HG03097 (cell line): Measurements from ENCODE around the gene FAM120A.

Experiments used
- ATAC-seq: cut with Tn5 transposase; IDR thresholded peaks from one replicate; pipeline ENCODE4 v1.9.1; 2021; ENCODE audit not compliant: unreplicated experiment, low FRiP score

FAM120A gene

GRCh38 chr9:93606187-93606586 lies 154.7 kb downstream of the FAM120A start:
- ATAC-seq: no peak

- ATAC-seq: no peak
Measured at GRCh38 chr9:93610206-93610605, 158.7 kb downstream of the FAM120A start.

GRCh38 chr9:93612052-93612795 lies 160.7 kb downstream of the FAM120A start:
- ATAC-seq: no peak

DNA sequence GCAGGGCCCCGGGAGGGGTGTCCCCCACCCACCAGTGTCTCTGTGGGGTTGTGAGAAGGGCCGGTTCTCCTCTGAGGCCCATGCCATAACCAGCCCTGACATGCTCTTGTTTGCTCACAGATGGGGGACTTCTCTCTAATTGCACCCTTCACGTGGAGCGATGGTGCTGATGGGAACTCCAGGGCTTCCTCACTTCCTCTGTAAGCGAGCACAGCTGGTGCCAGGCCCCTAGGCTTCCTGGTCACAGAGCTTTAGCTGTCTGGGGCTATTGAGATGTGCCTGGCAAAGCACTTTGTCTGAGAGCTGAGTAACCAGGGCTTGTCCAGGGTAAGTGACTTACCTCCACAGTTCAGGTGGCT lies 161.3 kb downstream of the FAM120A start:
- ATAC-seq: no peak

DNA sequence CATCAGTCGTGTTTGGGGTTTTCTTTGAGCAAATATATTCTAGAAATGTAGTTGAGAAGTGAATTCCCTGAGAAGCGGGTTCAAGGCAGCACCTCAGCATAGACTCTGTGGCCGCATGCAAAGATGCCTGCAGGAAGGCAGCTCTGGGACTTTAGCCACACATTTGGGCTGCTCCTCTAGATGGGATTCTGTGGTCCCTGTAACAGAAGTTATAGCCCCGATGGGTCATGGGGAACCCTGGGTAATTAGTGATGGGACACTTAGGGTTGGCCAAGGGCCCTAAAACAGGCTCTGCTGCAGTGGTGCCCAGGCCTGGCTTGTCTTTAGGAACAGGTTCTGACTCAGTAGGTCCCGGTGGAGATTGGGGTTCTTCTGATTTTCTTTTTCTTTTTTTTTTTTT lies 161.7 kb downstream of the FAM120A start:
- no peak for ATAC-seq

- no peak for ATAC-seq
Measured at GRCh38 chr9:93613791-93614190, 162.3 kb downstream of the FAM120A start.

GRCh38 chr9:93614830-93615468 lies 163.5 kb downstream of the FAM120A start:
- ATAC-seq: no peak
